Panc1 (cell line): ENCODE results near the gene TMPRSS3. TPM values are rescaled to one million over a fixed set of nuclear protein-coding genes. Genes with fewer than 3 reads are reported as not detected.

Experiments
- ATAC-seq: fragments of 200-7000 bp; cut with Tn5 transposase; 2 replicates; pipeline ENCODE4 v1.9.1; 2020; ENCODE audit warnings: mild to moderate bottlenecking, moderate library complexity
- BruUV-seq: library from RNA; stranded (reverse); fragments of 400-500 nt; replicated peaks from 2 replicates; lab custom pipeline; 2021; lab: Mats Ljungman, UMichigan
- CTCF ChIA-PET: fragments of 300-600 bp; sonication (Branson Sonifier 250); formaldehyde crosslinking; loops from one replicate; lab custom pipeline; 2022; ENCODE audit warnings: antibody characterized with exemption; lab: Charles Lee
- POLR2A ChIA-PET: fragments of 300-600 bp; sonication (Branson Sonifier 250); formaldehyde crosslinking; loops from one replicate; lab custom pipeline; 2022; ENCODE audit warnings: antibody characterized with exemption; lab: Charles Lee
- DNase-seq: peaks from one replicate; pipeline ENCODE4 v3.0.0-alpha.2; 2010; ENCODE audit warnings: low read depth, low spot score
- H3K27ac ChIP-seq: 2 replicates; pipeline ENCODE4 v1.5.1; 2011; ENCODE audit warnings: mild to moderate bottlenecking, low read length, inconsistent platforms
- H3K27me3 ChIP-seq: fragments of 200-500 bp; sonication (Bioruptor generic); 2 replicates; pipeline ENCODE4 v1.6.0; 2014; ENCODE audit warnings: low read length, inconsistent platforms; ENCODE audit not compliant: control insufficient read depth, insufficient read depth
- H3K36me3 ChIP-seq: fragments of 200-500 bp; sonication (Bioruptor generic); 2 replicates; pipeline ENCODE4 v1.5.1; 2014; ENCODE audit warnings: inconsistent platforms, mild to moderate bottlenecking, low read length, moderate library complexity; ENCODE audit not compliant: control insufficient read depth, insufficient read depth
- H3K4me1 ChIP-seq: 2 replicates; pipeline ENCODE4 v1.5.1; 2011; ENCODE audit warnings: inconsistent platforms, mild to moderate bottlenecking, low read length, moderate library complexity; ENCODE audit not compliant: control insufficient read depth, insufficient read depth
- H3K4me3 ChIP-seq, 2 experiments: 2 replicates each; pipeline ENCODE4 v1.5.1; 2011 to 2012; ENCODE audit warnings: low read depth in 2 of 2, low read length in 2 of 2, mild to moderate bottlenecking in 2 of 2, inconsistent platforms in 1 of 2, moderate library complexity in 1 of 2
- H3K9me3 ChIP-seq: fragments of 200-500 bp; sonication (Bioruptor generic); 2 replicates; pipeline ENCODE4 v1.5.1; 2014; ENCODE audit warnings: low read depth, mild to moderate bottlenecking, inconsistent platforms, low read length, moderate library complexity; ENCODE audit not compliant: control insufficient read depth, insufficient read depth
- POLR2AphosphoS5 ChIP-seq: IDR thresholded peaks from 2 replicates; pipeline ENCODE4 v1.6.1; 2012; ENCODE audit warnings: mild to moderate bottlenecking, low read depth, low read length, moderate library complexity
- SIN3A ChIP-seq: IDR thresholded peaks from 2 replicates; pipeline ENCODE4 v1.6.1; 2012; ENCODE audit warnings: low read depth, mild to moderate bottlenecking, low read length, moderate library complexity, borderline replicate concordance; ENCODE audit not compliant: insufficient read depth
- TCF7L2 ChIP-seq: IDR thresholded peaks from 2 replicates; pipeline ENCODE4 v1.6.1; 2011; ENCODE audit warnings: mild to moderate bottlenecking, low read depth, low read length, inconsistent platforms
- in situ Hi-C: cut with HindIII; loops from 2 replicates; pipeline ENCODE4 v1.10.0; 2016; ENCODE audit warnings: low sequenced_read_pairs, low pct_unique_long_range_greater_than_20kb
- intact Hi-C: fragments of 100-400 bp; cut with micrococcal nuclease; formaldehyde crosslinking; loops from one replicate; pipeline ENCODE4 v1.10.0; 2022; ENCODE audit not compliant: unreplicated experiment
- total RNA-seq: library from RNA; stranded (reverse); gene quantifications from one replicate; pipeline ENCODE4 v1.2.1, GENCODE V29; 2021; ENCODE audit not compliant: unreplicated experiment
- TF ChIP-seq, protein P1 (sequence below), 2 experiments: IDR thresholded peaks; 2 replicates each; pipeline ENCODE4 v1.6.1; 2011 to 2012; ENCODE audit warnings: low read depth in 2 of 2, control low read depth in 1 of 2, low read length in 1 of 2, mild to moderate bottlenecking in 1 of 2, moderate library complexity in 1 of 2; ENCODE audit not compliant: insufficient read depth in 1 of 2
- TF ChIP-seq, protein P2 (sequence below): fragments of 450-650 bp; IDR thresholded peaks from 2 replicates; pipeline ENCODE4 v1.5.1; 2017; ENCODE audit warnings: mild to moderate bottlenecking

TMPRSS3 gene
- total RNA-seq, 1 experiment from 2014 or later: not detected

DNA sequence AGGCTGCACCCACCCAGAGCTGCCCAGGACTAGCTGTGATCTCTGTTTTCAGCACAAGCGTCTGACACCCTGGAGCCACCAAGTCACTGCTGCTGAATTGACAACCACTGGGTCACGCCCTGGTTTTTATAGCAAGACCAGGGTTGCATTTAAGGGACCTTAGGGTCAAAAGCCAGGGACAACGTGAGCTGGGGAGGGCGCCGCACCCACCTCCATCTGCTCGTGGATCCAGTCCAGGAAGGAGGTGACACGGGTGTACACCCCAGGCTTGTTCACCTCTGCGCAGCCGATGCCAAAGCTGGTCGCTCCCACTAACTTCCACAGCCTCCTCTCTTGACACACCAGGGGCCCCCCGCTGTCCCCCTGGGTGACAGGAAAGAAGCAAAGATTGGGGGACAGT lies 20.3 kb downstream of the TMPRSS3 start:
- Histone ChIP-seq H3K9me3 (no peaks in the 10 kb centered on the region), H3K27ac (no peak overlapping the region), H3K27me3 (no peaks in the 10 kb centered on the region), H3K4me3 (no peak overlapping the region), H3K4me1 (no peaks in the 10 kb centered on the region), H3K36me3 (no peaks in the 10 kb centered on the region)
- no TSS peak for BruUV-seq
- DNase-seq (no peak), ATAC-seq (no peak)
- in situ Hi-C loops (no loop called here), intact Hi-C loops (no loop called here)
- ChIA-PET POLR2A (no interaction called here), CTCF (no interaction called here)
- no peak for TF ChIP-seq TCF7L2
- TF ChIP-seq, protein P1, sequence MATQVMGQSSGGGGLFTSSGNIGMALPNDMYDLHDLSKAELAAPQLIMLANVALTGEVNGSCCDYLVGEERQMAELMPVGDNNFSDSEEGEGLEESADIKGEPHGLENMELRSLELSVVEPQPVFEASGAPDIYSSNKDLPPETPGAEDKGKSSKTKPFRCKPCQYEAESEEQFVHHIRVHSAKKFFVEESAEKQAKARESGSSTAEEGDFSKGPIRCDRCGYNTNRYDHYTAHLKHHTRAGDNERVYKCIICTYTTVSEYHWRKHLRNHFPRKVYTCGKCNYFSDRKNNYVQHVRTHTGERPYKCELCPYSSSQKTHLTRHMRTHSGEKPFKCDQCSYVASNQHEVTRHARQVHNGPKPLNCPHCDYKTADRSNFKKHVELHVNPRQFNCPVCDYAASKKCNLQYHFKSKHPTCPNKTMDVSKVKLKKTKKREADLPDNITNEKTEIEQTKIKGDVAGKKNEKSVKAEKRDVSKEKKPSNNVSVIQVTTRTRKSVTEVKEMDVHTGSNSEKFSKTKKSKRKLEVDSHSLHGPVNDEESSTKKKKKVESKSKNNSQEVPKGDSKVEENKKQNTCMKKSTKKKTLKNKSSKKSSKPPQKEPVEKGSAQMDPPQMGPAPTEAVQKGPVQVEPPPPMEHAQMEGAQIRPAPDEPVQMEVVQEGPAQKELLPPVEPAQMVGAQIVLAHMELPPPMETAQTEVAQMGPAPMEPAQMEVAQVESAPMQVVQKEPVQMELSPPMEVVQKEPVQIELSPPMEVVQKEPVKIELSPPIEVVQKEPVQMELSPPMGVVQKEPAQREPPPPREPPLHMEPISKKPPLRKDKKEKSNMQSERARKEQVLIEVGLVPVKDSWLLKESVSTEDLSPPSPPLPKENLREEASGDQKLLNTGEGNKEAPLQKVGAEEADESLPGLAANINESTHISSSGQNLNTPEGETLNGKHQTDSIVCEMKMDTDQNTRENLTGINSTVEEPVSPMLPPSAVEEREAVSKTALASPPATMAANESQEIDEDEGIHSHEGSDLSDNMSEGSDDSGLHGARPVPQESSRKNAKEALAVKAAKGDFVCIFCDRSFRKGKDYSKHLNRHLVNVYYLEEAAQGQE (IDR thresholded peaks at IDR 0.05; ENCODE audit: insufficient read depth in 1 of 2, low read depth in 2 of 2, low read length in 1 of 2): no peak
- TF ChIP-seq, protein P2, sequence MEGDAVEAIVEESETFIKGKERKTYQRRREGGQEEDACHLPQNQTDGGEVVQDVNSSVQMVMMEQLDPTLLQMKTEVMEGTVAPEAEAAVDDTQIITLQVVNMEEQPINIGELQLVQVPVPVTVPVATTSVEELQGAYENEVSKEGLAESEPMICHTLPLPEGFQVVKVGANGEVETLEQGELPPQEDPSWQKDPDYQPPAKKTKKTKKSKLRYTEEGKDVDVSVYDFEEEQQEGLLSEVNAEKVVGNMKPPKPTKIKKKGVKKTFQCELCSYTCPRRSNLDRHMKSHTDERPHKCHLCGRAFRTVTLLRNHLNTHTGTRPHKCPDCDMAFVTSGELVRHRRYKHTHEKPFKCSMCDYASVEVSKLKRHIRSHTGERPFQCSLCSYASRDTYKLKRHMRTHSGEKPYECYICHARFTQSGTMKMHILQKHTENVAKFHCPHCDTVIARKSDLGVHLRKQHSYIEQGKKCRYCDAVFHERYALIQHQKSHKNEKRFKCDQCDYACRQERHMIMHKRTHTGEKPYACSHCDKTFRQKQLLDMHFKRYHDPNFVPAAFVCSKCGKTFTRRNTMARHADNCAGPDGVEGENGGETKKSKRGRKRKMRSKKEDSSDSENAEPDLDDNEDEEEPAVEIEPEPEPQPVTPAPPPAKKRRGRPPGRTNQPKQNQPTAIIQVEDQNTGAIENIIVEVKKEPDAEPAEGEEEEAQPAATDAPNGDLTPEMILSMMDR: no peak
- TF ChIP-seq SIN3A: no peak
- no peak for TF ChIP-seq POLR2AphosphoS5

DNA sequence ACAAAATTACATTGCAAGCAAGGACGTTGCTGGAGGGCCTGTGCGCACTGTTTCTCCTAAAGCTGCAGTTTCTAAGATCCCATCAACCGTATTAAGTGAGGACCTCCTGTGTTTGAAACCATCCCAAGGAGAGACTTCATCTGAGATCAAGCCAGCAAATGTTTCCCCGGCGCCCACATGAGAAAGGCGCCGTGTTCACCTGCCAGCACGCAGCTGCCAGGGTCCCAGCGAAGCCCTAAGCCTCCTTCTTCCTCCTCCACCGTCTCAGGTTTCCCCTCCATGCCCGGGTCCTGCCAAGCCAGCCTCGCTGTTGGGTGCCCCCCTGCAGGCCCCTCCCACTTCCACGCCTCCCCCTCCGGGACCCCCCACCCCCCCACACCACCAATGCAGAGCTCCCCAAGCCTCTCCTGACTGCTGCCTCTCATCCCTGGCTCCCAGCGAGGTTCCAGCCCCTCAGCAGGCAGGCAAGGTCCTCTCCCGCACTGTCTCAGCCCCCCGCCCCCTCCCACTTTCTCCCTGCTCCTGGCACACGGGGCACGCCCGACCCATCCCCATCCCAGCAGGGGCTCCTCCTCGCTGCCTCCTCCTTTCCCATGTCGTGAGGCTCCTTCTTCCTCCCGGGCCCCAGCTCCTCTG lies 20.9 kb downstream of the TMPRSS3 start:
- POLR2A ChIA-PET: no interaction called here
- TF ChIP-seq, protein P2: no peak
- TF ChIP-seq POLR2AphosphoS5 (no peak), TCF7L2 (no peak), SIN3A (no peak)
- TF ChIP-seq, protein P1 (IDR thresholded peaks at IDR 0.05; ENCODE audit: insufficient read depth in 1 of 2, low read depth in 2 of 2, low read length in 1 of 2): no peak
- H3K27ac ChIP-seq: no peak overlapping the region
- no peak overlapping the region for H3K4me3 ChIP-seq
- in situ Hi-C loops (no loop called here), intact Hi-C loops (no loop called here)
- H3K4me1 ChIP-seq: no peaks in the 10 kb centered on the region
- H3K36me3 ChIP-seq: no peaks in the 10 kb centered on the region
- ATAC-seq (no peak), DNase-seq (no peak)
- CTCF ChIA-PET: no interaction called here
- BruUV-seq: no TSS peak
- H3K9me3 ChIP-seq: no peaks in the 10 kb centered on the region
- no peaks in the 10 kb centered on the region for H3K27me3 ChIP-seq
